HG03342 (cell line): ENCODE results near the gene ADAM30.

Experiments
- ATAC-seq: cut with Tn5 transposase; IDR thresholded peaks from one replicate; pipeline ENCODE4 v1.9.1; 2021; ENCODE audit warnings: mild to moderate bottlenecking, moderate library complexity; ENCODE audit not compliant: unreplicated experiment

Gene ADAM30

GRCh38 chr1:119909890-119910596, 13.7 kb upstream of the ADAM30 start:
- no peak for ATAC-seq

GRCh38 chr1:119908661-119909060, 12.3 kb upstream of the ADAM30 start:
- no peak for ATAC-seq

- no peak for ATAC-seq
These were observed 10.8 kb upstream of the ADAM30 start for GRCh38 chr1:119906927-119907652.

GRCh38 chr1:119903443-119903835, 7.1 kb upstream of the ADAM30 start:
- ATAC-seq, result no peak

GRCh38 chr1:119902775-119903442, 6.6 kb upstream of the ADAM30 start:
- no peak for ATAC-seq

- no peak for ATAC-seq
These were observed 2.8 kb upstream of the ADAM30 start for GRCh38 chr1:119898981-119899720.

- no peak for ATAC-seq
These were observed 2.2 kb upstream of the ADAM30 start for GRCh38 chr1:119898530-119898929.

GRCh38 chr1:119895102-119895501, 1.2 kb downstream of the ADAM30 start:
- no peak for ATAC-seq

- ATAC-seq, result no peak
These were observed 2.3 kb downstream of the ADAM30 start for GRCh38 chr1:119893827-119894700.

- no peak for ATAC-seq
These were observed 3.0 kb downstream of the ADAM30 start for GRCh38 chr1:119893238-119893791.

GRCh38 chr1:119891386-119891785, 4.9 kb downstream of the ADAM30 start:
- no peak for ATAC-seq

- ATAC-seq, result no peak
These were observed 7.8 kb downstream of the ADAM30 start for GRCh38 chr1:119888476-119888875.

GRCh38 chr1:119887427-119887826, 8.9 kb downstream of the ADAM30 start:
- no peak for ATAC-seq

GRCh38 chr1:119885903-119886783, 10.2 kb downstream of the ADAM30 start:
- no peak for ATAC-seq

GRCh38 chr1:119884711-119885110, 11.6 kb downstream of the ADAM30 start:
- no peak for ATAC-seq

GRCh38 chr1:119883826-119884225, 12.5 kb downstream of the ADAM30 start:
- no peak for ATAC-seq

- ATAC-seq, result no peak
These were observed 13.9 kb downstream of the ADAM30 start for GRCh38 chr1:119882132-119883049.
